Renal cortex interstitium (tissue), 11 donors: ENCODE results near the gene DENND2C. TPM values are rescaled to one million over a fixed set of nuclear protein-coding genes. Genes with fewer than 3 reads are reported as not detected.

Experiments used
- DNase-seq, 11 donors: peaks; one replicate each; pipeline ENCODE4 v3.0.0-alpha.2; 2013; ENCODE audit warnings: low read depth in 9 of 11, low spot score in 4 of 11; ENCODE audit errors: extremely low read depth in 1 of 11
- polyA plus RNA-seq, 3 donors: library from polyadenylated mRNA; unstranded; fragments of 120-200 nt; gene quantifications; one replicate each; pipeline ENCODE4 v1.2.1, GENCODE V29; 2013; ENCODE audit not compliant: insufficient read length in 3 of 3

The DENND2C gene
- polyA plus RNA-seq, 3 donors, result 3.5 to 3.8 (median 3.7) TPM

- no peak for DNase-seq
These were observed 111.3 kb downstream of the DENND2C start for GRCh38 chr1:114558544-114558943.

- no peak for DNase-seq
These were observed 115.3 kb downstream of the DENND2C start for GRCh38 chr1:114554577-114554976.

- no peak for DNase-seq
These were observed 117.7 kb downstream of the DENND2C start for GRCh38 chr1:114552106-114552639.

- DNase-seq, result no peak
These were observed 118.4 kb downstream of the DENND2C start for GRCh38 chr1:114551400-114551799.

GRCh38 chr1:114550336-114550735, 119.5 kb downstream of the DENND2C start:
- no peak for DNase-seq

GRCh38 chr1:114549137-114549536, 120.7 kb downstream of the DENND2C start:
- DNase-seq, result no peak

- DNase-seq, result no peak
These were observed 122.8 kb downstream of the DENND2C start for GRCh38 chr1:114547076-114547475.

GRCh38 chr1:114545796-114546195, 124.1 kb downstream of the DENND2C start:
- no peak for DNase-seq

- no peak for DNase-seq
These were observed 124.5 kb downstream of the DENND2C start for GRCh38 chr1:114545315-114545714.

GRCh38 chr1:114540821-114541220, 129.0 kb downstream of the DENND2C start:
- no peak for DNase-seq

GRCh38 chr1:114540272-114540671, 129.6 kb downstream of the DENND2C start:
- no peak for DNase-seq

GRCh38 chr1:114536043-114536442, 133.8 kb downstream of the DENND2C start:
- no peak for DNase-seq

- no peak for DNase-seq
These were observed 134.4 kb downstream of the DENND2C start for GRCh38 chr1:114535401-114535800.

Other genes starting within 250 kb of the DENND2C start
- gene TRIM33, start 158.8 kb downstream of the DENND2C start, polyA plus RNA-seq, result 10 to 100 TPM; 51.0 to 64.7 (median 55.5) TPM
- 10 to 100 TPM; 52.4 to 74.3 (median 60.7) TPM for gene BCAS2, start 88.4 kb downstream of the DENND2C start, polyA plus RNA-seq
- gene AMPD1, start 25.5 kb upstream of the DENND2C start, polyA plus RNA-seq, result under 1 TPM in 1 of 3 donors, not detected in 2; 0.06 TPM
- gene NRAS, start 46.7 kb upstream of the DENND2C start, polyA plus RNA-seq, result 10 to 100 TPM; 60.8 to 80.4 (median 66.6) TPM
- gene CSDE1, start 87.9 kb upstream of the DENND2C start, polyA plus RNA-seq, result 100 to 1,000 TPM; 422 to 496 (median 450) TPM
- 10 to 100 TPM; 53.1 to 64.5 (median 59.9) TPM for gene SIKE1, start 110.6 kb upstream of the DENND2C start, polyA plus RNA-seq
- gene SYCP1, start 184.8 kb upstream of the DENND2C start, polyA plus RNA-seq, result under 1 TPM; 0.44 to 0.53 (median 0.50) TPM